ENCODE results near the gene DLEC1. TPM values are rescaled to one million over a fixed set of nuclear protein-coding genes. Genes with fewer than 3 reads are reported as not detected.

DLEC1 gene
- total RNA-seq, 1 experiment from 2014 or later, result 0.10 TPM

Other genes with a start within 250 kb of the DLEC1 start
- 6.9 and 11.0 TPM in 2 replicates for gene CTDSPL, start 177.3 kb upstream of the DLEC1 start, total RNA-seq (2014; rRNA removed; shearing (Covaris generic))
- gene VILL, start 48.4 kb upstream of the DLEC1 start, total RNA-seq (2014; rRNA removed; shearing (Covaris generic)), result not detected in 2 replicates
- 2.7 and 7.6 TPM in 2 replicates for gene PLCD1, start 9.6 kb upstream of the DLEC1 start, total RNA-seq (2014; rRNA removed; shearing (Covaris generic))
- 2.5 and 5.7 TPM in 2 replicates for gene ACAA1, start 97.9 kb downstream of the DLEC1 start, total RNA-seq (2014; rRNA removed; shearing (Covaris generic))
- gene MYD88, start 99.5 kb downstream of the DLEC1 start, total RNA-seq (2014; rRNA removed; shearing (Covaris generic)), result 3.8 and 15.2 TPM in 2 replicates
- 11.6 and 13.7 TPM in 2 replicates for gene OXSR1, start 126.3 kb downstream of the DLEC1 start, total RNA-seq (2014; rRNA removed; shearing (Covaris generic))
- gene SLC22A13, start 226.6 kb downstream of the DLEC1 start, total RNA-seq (2014; rRNA removed; shearing (Covaris generic)), result 0.10 TPM in 1 of 2 replicates, not detected in the other
- gene SLC22A14, start 243.1 kb downstream of the DLEC1 start, total RNA-seq (2014; rRNA removed; shearing (Covaris generic)), result not detected in 2 replicates